GM13976 (cell line): Measurements from ENCODE around the gene KIF24.

Source experiments
- DNase-seq: peaks from one replicate; pipeline ENCODE4 v3.0.0; 2012; ENCODE audit warnings: low spot score
- CTCF ChIP-seq: IDR thresholded peaks from 2 replicates; pipeline ENCODE4 v1.5.1; 2012; ENCODE audit warnings: borderline replicate concordance, mild to moderate bottlenecking; ENCODE audit not compliant: insufficient read depth; ENCODE audit errors: extremely low read depth, missing control alignments, control extremely low read depth
- in situ Hi-C: fragments of 300-500 bp; cut with MboI; formaldehyde crosslinking; loops from one replicate; pipeline ENCODE4 v1.12.0; 2022; ENCODE audit warnings: low sequenced_read_pairs, mixed read lengths, inconsistent platforms; ENCODE audit not compliant: unreplicated experiment

Gene KIF24

GRCh38 chr9:34279411-34279810 lies 49.7 kb downstream of the KIF24 start:
- DNase-seq, result no peak
- in situ Hi-C loops, result no loop called here

More at GRCh38 chr9:34279411-34279810, 49.7 kb downstream of the KIF24 start:
- TF ChIP-seq CTCF, result no peak
